GM12873 (cell line): ENCODE results near the gene MMP15.

Source experiments
- TF ChIP-seq, protein P1 (sequence below): IDR thresholded peaks from 2 replicates; pipeline ENCODE4 v1.5.1; 2012; ENCODE audit warnings: low read depth, mild to moderate bottlenecking, moderate library complexity, low read length, control low read depth; ENCODE audit not compliant: insufficient read depth; ENCODE audit errors: missing control alignments

The MMP15 gene

GRCh38 chr16:58022601-58023371 is 2.8 kb upstream of the MMP15 start:
- TF ChIP-seq, protein P1, sequence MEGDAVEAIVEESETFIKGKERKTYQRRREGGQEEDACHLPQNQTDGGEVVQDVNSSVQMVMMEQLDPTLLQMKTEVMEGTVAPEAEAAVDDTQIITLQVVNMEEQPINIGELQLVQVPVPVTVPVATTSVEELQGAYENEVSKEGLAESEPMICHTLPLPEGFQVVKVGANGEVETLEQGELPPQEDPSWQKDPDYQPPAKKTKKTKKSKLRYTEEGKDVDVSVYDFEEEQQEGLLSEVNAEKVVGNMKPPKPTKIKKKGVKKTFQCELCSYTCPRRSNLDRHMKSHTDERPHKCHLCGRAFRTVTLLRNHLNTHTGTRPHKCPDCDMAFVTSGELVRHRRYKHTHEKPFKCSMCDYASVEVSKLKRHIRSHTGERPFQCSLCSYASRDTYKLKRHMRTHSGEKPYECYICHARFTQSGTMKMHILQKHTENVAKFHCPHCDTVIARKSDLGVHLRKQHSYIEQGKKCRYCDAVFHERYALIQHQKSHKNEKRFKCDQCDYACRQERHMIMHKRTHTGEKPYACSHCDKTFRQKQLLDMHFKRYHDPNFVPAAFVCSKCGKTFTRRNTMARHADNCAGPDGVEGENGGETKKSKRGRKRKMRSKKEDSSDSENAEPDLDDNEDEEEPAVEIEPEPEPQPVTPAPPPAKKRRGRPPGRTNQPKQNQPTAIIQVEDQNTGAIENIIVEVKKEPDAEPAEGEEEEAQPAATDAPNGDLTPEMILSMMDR = no peak

GRCh38 chr16:58024486-58025350 is 836 bp upstream of the MMP15 start:
- TF ChIP-seq, protein P1 = no peak

- TF ChIP-seq, protein P1 = no peak
Measured at GRCh38 chr16:58026139-58026704, 668 bp downstream of the MMP15 start.

DNA sequence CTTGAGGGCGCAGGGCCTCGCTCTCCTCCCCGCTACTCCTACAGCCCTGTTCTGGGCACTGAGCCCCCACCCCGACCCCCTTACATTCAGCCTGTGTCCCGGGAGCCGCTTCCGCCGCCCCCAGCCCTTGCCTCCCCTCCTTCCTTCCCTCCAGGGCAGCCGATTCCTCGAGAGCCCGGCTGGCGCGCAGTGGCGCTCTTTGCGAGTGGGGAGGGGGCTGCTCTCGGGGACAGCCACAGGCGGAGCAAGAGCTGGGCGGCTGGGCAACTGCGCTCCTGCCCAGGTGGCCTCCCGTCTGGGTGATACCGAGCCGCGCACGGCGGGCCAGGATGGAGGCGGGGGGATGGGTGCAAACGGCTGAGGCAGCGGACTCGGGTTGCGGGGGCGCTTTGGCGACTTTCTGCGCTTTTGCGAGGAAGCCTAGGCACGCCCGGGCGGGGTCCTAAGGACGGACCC is 1.2 kb downstream of the MMP15 start:
- TF ChIP-seq, protein P1 = no peak

DNA sequence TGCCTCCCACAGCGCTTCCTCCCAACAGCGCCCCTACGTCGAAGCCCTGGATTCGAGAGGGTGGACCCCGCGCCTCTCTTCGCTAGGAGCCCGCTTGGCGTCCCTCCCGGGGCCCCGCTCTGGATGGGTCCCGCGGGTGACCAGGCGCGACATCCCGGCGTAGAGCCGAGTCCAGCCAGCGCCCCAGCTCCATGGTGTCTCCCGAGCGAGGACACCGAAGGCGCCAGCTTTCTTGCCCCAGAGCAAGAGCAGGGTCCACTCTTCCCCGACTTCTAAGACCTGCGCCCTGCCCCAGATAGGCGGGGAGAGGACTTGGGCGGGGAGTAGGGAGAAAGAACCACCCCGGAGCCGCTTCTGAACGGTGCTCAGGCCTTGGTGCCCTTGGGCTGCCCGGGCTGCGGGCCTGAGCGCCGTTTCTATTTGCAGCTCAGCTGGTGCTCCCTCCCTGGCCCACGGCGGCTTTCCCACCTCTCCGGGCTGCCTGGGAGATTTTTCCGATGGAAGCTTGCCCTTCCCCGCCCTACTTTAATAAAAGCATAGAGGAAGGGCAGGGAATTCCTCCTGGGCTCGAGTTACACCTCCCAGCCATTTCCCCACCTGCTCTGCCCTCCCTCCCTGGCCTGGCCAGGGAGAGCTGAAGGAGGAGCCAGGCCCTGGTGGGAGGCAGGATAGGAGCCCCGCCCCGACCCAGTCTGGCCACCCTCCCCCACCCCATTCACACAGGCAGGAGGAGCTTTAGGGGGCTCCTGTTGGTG is 1.8 kb downstream of the MMP15 start:
- TF ChIP-seq, protein P1 = no peak

GRCh38 chr16:58027916-58028455 is 2.4 kb downstream of the MMP15 start:
- TF ChIP-seq, protein P1 = no peak
